ENCODE measurements around the gene ALG10B.

Gene ALG10B

DNA sequence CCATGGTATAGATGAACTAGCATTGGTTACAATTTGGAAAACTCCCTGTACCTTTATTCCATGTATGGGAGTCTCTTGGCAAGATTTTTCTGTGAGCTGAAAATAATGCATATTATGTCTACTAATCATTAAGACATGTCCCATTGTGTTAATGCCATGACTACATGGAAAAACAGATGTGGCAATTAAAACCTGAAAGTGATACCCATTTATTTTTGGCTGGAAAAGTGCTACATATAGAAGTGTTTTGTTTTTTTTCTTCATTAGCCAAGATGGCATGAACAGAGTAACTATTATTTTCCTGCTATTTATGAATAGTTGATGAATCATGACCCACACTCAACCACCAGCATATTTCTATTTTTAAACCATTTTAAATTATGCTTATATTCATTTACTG is 58.2 kb downstream of the ALG10B start:
- Histone ChIP-seq H3K27ac (ENCODE audit: low read depth, low read length, severe bottlenecking) (no peak overlapping the region), H3K4me1 (ENCODE audit: control insufficient read depth, insufficient read depth, low read length, poor library complexity, severe bottlenecking) (no peaks in the 10 kb centered on the region), H3K36me3 (ENCODE audit: control insufficient read depth, insufficient read depth, low read length) (no peaks in the 10 kb centered on the region), H3K4me3 (ENCODE audit: extremely low read depth, insufficient read depth, low read length, poor library complexity, severe bottlenecking) (no peak overlapping the region), H3K9me3 (ENCODE audit: control insufficient read depth, low read length) (no peaks in the 10 kb centered on the region)

Data from mesodermal cell (in vitro differentiated cells).